ENCODE measurements around the gene PRR13.
A peak's percentile ranks its signal among the peaks of the same experiment; 100 is the strongest.
"Not testable (repeated sequence)": the region's sequence is repeated elsewhere in the genome, so short reads cannot be mapped to it uniquely, and the experiment has no call there.

Gene PRR13

DNA sequence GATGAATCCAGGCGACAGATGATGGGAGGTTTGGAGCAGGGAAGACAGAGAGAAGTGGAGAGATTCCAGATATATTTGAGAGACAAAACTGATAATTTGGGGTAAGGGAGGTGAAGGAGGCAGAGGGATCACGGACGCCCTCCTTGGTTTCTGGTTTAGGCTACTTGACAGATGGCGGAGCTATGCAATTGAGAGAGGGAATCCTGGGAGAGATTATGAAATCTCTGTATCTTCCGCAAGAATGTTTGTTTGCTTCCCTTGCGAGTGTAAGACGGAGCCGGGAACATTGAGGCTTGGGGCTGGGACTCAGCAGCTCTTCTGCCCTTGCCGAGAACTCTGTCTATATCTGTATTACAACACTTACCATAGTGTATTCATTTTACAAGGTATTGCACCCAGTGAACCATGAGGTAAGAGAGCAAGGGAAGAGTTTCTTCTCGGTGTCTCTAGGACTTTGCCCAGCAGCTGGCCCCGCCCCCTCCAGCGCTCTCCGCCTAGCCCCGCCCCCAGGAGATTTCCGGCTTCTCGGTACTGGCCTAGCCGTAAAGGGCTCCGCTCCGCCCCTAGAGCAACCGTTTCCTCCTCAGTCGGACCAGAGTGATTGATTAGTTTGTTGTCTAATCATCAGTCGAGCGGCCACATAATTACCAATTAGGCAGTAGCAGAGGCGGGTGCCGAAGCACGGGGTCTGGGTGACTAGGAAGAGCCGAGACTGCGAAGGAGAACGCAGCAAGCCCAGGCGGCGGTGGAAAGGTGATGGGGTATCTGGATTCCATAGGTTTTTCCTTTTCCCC lies at the start of gene PRR13:
TSS of gene PRR13 (plus strand) at position 695 of the 794 bp plus-strand sequence. CDS start 981 bp downstream, outside the sequence.
- H3K4me3 ChIP-seq (ENCODE audit: low read depth, low read length) = peak within 1 kb of the TSS; percentile 88
- TF ChIP-seq, protein P1, sequence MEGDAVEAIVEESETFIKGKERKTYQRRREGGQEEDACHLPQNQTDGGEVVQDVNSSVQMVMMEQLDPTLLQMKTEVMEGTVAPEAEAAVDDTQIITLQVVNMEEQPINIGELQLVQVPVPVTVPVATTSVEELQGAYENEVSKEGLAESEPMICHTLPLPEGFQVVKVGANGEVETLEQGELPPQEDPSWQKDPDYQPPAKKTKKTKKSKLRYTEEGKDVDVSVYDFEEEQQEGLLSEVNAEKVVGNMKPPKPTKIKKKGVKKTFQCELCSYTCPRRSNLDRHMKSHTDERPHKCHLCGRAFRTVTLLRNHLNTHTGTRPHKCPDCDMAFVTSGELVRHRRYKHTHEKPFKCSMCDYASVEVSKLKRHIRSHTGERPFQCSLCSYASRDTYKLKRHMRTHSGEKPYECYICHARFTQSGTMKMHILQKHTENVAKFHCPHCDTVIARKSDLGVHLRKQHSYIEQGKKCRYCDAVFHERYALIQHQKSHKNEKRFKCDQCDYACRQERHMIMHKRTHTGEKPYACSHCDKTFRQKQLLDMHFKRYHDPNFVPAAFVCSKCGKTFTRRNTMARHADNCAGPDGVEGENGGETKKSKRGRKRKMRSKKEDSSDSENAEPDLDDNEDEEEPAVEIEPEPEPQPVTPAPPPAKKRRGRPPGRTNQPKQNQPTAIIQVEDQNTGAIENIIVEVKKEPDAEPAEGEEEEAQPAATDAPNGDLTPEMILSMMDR (IDR thresholded peaks at IDR 0.05; ENCODE audit: borderline replicate concordance, insufficient read depth, low read depth, low read length) = no peak

GRCh38 chr12:53399896-53400295 lies 41.6 kb upstream of the PRR13 start:
- TF ChIP-seq, protein P1 (IDR thresholded peaks at IDR 0.05; ENCODE audit: borderline replicate concordance, insufficient read depth, low read depth, low read length) = no peak
- H3K4me3 ChIP-seq (ENCODE audit: low read depth, low read length) = no peak overlapping the region

- not testable (repeated sequence) for H3K4me3 ChIP-seq (ENCODE audit: low read depth, low read length)
Observed at GRCh38 chr12:53402351-53402750, 39.2 kb upstream of the PRR13 start.

DNA sequence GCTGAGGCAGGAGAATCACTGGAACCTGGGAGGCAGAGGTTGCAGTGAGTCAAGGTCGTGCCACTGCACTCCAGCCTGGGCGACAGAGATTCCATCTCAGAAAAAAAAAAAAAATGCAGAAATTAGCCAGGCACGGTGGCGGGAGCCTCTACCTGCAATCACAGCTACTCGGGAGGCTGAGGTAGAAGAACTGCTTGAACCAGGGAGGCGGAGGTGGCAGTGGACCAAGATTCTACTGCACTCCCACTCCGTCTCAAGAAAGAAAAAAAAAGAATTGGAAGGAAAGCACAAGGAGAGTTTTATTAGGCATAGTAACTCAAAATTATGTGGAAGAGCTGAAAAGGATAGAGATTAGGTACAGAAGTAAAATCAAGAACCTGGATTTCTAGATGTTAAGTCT lies 38.7 kb upstream of the PRR13 start:
- TF ChIP-seq, protein P1 (IDR thresholded peaks at IDR 0.05; ENCODE audit: borderline replicate concordance, insufficient read depth, low read depth, low read length) = no peak
- no peak overlapping the region for H3K4me3 ChIP-seq (ENCODE audit: low read depth, low read length)

GRCh38 chr12:53410951-53411350 lies 30.6 kb upstream of the PRR13 start:
- no peak overlapping the region for H3K4me3 ChIP-seq (ENCODE audit: low read depth, low read length)
- TF ChIP-seq, protein P1 (IDR thresholded peaks at IDR 0.05; ENCODE audit: borderline replicate concordance, insufficient read depth, low read depth, low read length) = no peak

- no peak overlapping the region for H3K4me3 ChIP-seq (ENCODE audit: low read depth, low read length)
- TF ChIP-seq, protein P1 (IDR thresholded peaks at IDR 0.05; ENCODE audit: borderline replicate concordance, insufficient read depth, low read depth, low read length) = no peak
Observed at GRCh38 chr12:53413485-53414204, 27.9 kb upstream of the PRR13 start.

DNA sequence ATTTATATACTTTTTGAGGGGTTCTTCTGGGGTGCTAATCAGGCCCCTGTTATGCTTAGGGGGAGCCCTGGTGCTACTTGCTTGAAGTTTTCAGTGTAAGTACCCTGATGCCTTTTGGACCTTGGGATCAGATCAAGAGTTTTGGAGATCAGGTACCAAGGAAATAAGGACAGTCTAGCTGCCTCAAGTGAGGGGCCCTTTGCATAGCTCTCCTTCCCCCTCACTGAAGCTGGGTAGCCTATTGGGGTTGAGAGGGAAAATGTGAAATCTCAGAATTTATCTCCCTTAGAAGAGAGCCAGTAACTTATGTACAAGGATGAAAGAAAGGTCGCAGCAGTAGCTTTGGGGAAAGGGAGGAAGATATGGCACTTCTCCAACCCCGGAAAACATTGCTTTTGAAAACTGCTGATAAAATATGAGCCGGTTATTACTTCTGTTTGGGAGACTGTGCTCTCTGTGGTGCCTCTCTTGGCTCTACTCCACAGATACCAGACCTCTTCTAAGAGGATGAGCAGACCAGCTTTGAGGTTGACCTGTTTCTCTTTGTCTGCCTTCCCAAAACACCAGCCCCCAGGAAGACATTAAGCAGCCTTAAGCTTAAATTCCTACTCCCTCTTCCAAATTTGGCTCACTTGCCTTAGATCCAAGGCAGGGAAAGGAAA lies 26.6 kb upstream of the PRR13 start:
- no peak overlapping the region for H3K4me3 ChIP-seq (ENCODE audit: low read depth, low read length)
- TF ChIP-seq, protein P1 (IDR thresholded peaks at IDR 0.05; ENCODE audit: borderline replicate concordance, insufficient read depth, low read depth, low read length) = no peak

DNA sequence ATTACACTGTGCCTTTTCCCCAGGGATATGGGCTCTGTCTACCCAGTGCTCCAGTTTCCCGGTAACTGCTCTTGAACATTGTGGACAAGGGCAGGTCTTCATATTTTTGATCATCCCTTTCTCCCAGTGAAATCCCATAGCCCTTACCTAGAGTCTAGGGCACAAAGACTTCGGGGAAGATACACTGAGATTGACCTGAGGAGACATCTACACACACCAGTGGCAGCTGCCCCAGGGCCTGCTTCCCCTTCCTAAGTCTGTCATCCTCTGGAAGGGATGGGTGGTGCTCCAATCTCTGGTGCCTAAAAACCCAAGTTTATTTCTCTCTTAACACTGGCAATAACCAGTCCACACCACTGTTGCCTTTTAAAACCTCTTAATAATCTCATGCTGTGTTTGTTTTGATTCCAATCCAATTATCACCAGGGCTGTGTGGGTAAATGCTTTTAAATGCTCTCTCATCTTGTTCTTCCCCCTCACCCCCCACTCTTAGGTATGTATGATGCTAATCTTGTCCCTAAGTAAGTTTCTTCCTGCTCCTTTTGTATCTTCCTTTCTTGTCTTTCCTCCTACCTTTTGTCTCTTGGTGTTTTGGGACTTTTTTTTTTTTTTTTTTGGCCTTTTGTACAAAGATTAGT lies 25.7 kb upstream of the PRR13 start:
- H3K4me3 ChIP-seq (ENCODE audit: low read depth, low read length) = not testable (repeated sequence)

- not testable (repeated sequence) for H3K4me3 ChIP-seq (ENCODE audit: low read depth, low read length)
Observed at GRCh38 chr12:53417291-53417816, 24.2 kb upstream of the PRR13 start.
